ENCODE results near the gene STRIP1.

The STRIP1 gene

GRCh38 chr1:110091791-110092190 lies 57.4 kb downstream of the STRIP1 start:
- DNase-seq (ENCODE audit: low read depth, low spot score), result no peak

GRCh38 chr1:110092991-110093390 lies 58.6 kb downstream of the STRIP1 start:
- no peak for DNase-seq (ENCODE audit: low read depth, low spot score)

GRCh38 chr1:110094931-110095654 lies 60.7 kb downstream of the STRIP1 start:
- DNase-seq (ENCODE audit: low read depth, low spot score), result no peak

GRCh38 chr1:110097507-110098221 lies 63.2 kb downstream of the STRIP1 start:
- DNase-seq (ENCODE audit: low read depth, low spot score), result no peak

- no peak for DNase-seq (ENCODE audit: low read depth, low spot score)
These were observed 64.0 kb downstream of the STRIP1 start for GRCh38 chr1:110098222-110099026.

- no peak for DNase-seq (ENCODE audit: low read depth, low spot score)
These were observed 65.9 kb downstream of the STRIP1 start for GRCh38 chr1:110100335-110100734.

GRCh38 chr1:110102081-110102480 lies 67.7 kb downstream of the STRIP1 start:
- no peak for DNase-seq (ENCODE audit: low read depth, low spot score)

All from astrocyte of the hippocampus (primary cell).